Smooth muscle cell (in vitro differentiated cells): ENCODE measurements around the gene ARHGAP23. TPM values are rescaled to one million over a fixed set of nuclear protein-coding genes. Genes with fewer than 3 reads are reported as not detected.
"Not testable (repeated sequence)": the region's sequence is repeated elsewhere in the genome, so short reads cannot be mapped to it uniquely, and the experiment has no call there.

Source experiments
- DNase-seq: peaks from one replicate; lab custom pipeline; 2025; ENCODE audit not compliant: unreplicated experiment; lab: John Stamatoyannopoulos, UW
- H2AFZ ChIP-seq: fragments of 200-600 bp; sonication (generic); 2 replicates; pipeline ENCODE4 v1.6.0; 2016; ENCODE audit warnings: antibody characterized with exemption, low read depth, mild to moderate bottlenecking
- H3F3A ChIP-seq: fragments of 200-600 bp; sonication (generic); 2 replicates; pipeline ENCODE4 v1.6.0; 2017; ENCODE audit warnings: antibody characterized with exemption, low read depth
- H3K27ac ChIP-seq: fragments of 200-600 bp; sonication (generic); 2 replicates; pipeline ENCODE4 v1.5.1; 2016; ENCODE audit warnings: low read depth, mild to moderate bottlenecking
- H3K27me3 ChIP-seq: fragments of 200-600 bp; sonication (generic); 2 replicates; pipeline ENCODE4 v1.6.1; 2016; ENCODE audit warnings: low read depth, mild to moderate bottlenecking
- H3K36me3 ChIP-seq: fragments of 200-600 bp; sonication (generic); 2 replicates; pipeline ENCODE4 v1.5.1; 2016; ENCODE audit warnings: low read depth
- H3K4me1 ChIP-seq: fragments of 200-600 bp; sonication (generic); 2 replicates; pipeline ENCODE4 v1.5.1; 2016; ENCODE audit warnings: low read depth
- H3K4me2 ChIP-seq: fragments of 200-600 bp; sonication (generic); 2 replicates; pipeline ENCODE4 v1.6.0; 2016; ENCODE audit warnings: mild to moderate bottlenecking
- H3K4me3 ChIP-seq: fragments of 200-600 bp; sonication (generic); 2 replicates; pipeline ENCODE4 v1.5.1; 2016; ENCODE audit warnings: mild to moderate bottlenecking
- H3K79me2 ChIP-seq: fragments of 200-600 bp; sonication (generic); 2 replicates; pipeline ENCODE4 v1.6.0; 2016; ENCODE audit warnings: low read depth, mild to moderate bottlenecking
- H3K9ac ChIP-seq: fragments of 200-600 bp; sonication (generic); 2 replicates; pipeline ENCODE4 v1.6.0; 2016; ENCODE audit warnings: low read depth
- H3K9me3 ChIP-seq: fragments of 200-600 bp; sonication (generic); replicated peaks from 2 replicates; pipeline ENCODE4 v1.5.1; 2016; ENCODE audit warnings: low read depth
- H4K20me1 ChIP-seq: fragments of 200-600 bp; sonication (generic); 2 replicates; pipeline ENCODE4 v1.6.0; 2016; ENCODE audit warnings: low read depth
- CTCF ChIP-seq: fragments of 200-600 bp; sonication (generic); IDR thresholded peaks from 2 replicates; pipeline ENCODE4 v1.5.1; 2017; ENCODE audit warnings: borderline replicate concordance, mild to moderate bottlenecking, antibody characterized with exemption; ENCODE audit not compliant: insufficient read depth, poor library complexity, severe bottlenecking
- WGBS: methylation state at CpG from one replicate; pipeline ENCODE4 v1.1.7; 2016; ENCODE audit warnings: low lambda C conversion rate; 5-methylcytosine and 5-hydroxymethylcytosine counted together
- polyA plus RNA-seq: library from polyadenylated mRNA; unstranded; fragments of >200 nt; fragmentation: Nextera tagmentation; extraction: Ambion mirVana; gene quantifications from 2 replicates; pipeline ENCODE4 v1.2.1, GENCODE V29; 2016
- total RNA-seq: library from RNA; depleted of rRNA; stranded (reverse); fragments of >200 nt; gene quantifications from 2 replicates; pipeline ENCODE4 v1.2.3, GENCODE V29; 2014

Gene ARHGAP23
- total and polyA plus RNA-seq, 2 experiments from 2014 or later, result 24.9 to 34.0 TPM

- H3K27ac ChIP-seq, result peak overlapping the region; percentile 20
- no peak for DNase-seq
- H3K9ac ChIP-seq, result no peak overlapping the region
- no peaks in the 10 kb centered on the region for H3F3A ChIP-seq
- 59% methylated on average over 16 of the region's 20 CpGs for WGBS
- peaks cover 12% of the 10 kb centered on the region for H3K79me2 ChIP-seq
- no peak overlapping the region for H3K4me3 ChIP-seq
- peak overlapping the region; percentile 63 for H3K4me2 ChIP-seq
- peaks cover 80% of the 10 kb centered on the region for H4K20me1 ChIP-seq
- no peaks in the 10 kb centered on the region for H3K36me3 ChIP-seq
- no peaks in the 10 kb centered on the region for H3K27me3 ChIP-seq
- TF ChIP-seq CTCF, result no peak
- H3K9me3 ChIP-seq, result no peaks in the 10 kb centered on the region
- no peaks in the 10 kb centered on the region for H3K4me1 ChIP-seq
- no peak overlapping the region for H2AFZ ChIP-seq
These were observed 41.6 kb downstream of the ARHGAP23 start for GRCh38 chr17:38469875-38470274.

- Histone ChIP-seq H4K20me1 (peaks cover 88% of the 10 kb centered on the region), H3K79me2 (peaks cover 11% of the 10 kb centered on the region)
- DNase-seq, H3K4me3 ChIP-seq, H2AFZ ChIP-seq, H3K9me3 ChIP-seq, H3K4me2 ChIP-seq, H3K27ac ChIP-seq, H3F3A ChIP-seq, H3K9ac ChIP-seq, H3K27me3 ChIP-seq, H3K36me3 ChIP-seq, H3K4me1 ChIP-seq: not testable (repeated sequence)
- WGBS, result 90% methylated on average over 8 of the region's 8 CpGs
These were observed 43.0 kb downstream of the ARHGAP23 start for GRCh38 chr17:38471253-38471652.

GRCh38 chr17:38474666-38475065, 46.4 kb downstream of the ARHGAP23 start:
- not testable (repeated sequence) for H3K27me3 ChIP-seq, H2AFZ ChIP-seq, H3K36me3 ChIP-seq, H3K4me1 ChIP-seq, H3K79me2 ChIP-seq, H3K4me3 ChIP-seq, H3K9me3 ChIP-seq, H3K4me2 ChIP-seq, DNase-seq, H3F3A ChIP-seq, H3K9ac ChIP-seq, H3K27ac ChIP-seq
- H4K20me1 ChIP-seq, result peaks cover 72% of the 10 kb centered on the region
- TF ChIP-seq CTCF, result peak; percentile 33
- WGBS, result 74% methylated on average over 8 of the region's 8 CpGs

GRCh38 chr17:38476549-38476948, 48.3 kb downstream of the ARHGAP23 start:
- no peaks in the 10 kb centered on the region for H3K4me1 ChIP-seq
- H3K27ac ChIP-seq, result no peak overlapping the region
- no peak overlapping the region for H3K9ac ChIP-seq
- H4K20me1 ChIP-seq, result peaks cover 53% of the 10 kb centered on the region
- no peaks in the 10 kb centered on the region for H3K79me2 ChIP-seq
- no peaks in the 10 kb centered on the region for H3K36me3 ChIP-seq
- no peaks in the 10 kb centered on the region for H3F3A ChIP-seq
- no peak for TF ChIP-seq CTCF
- WGBS, result 91% methylated on average over 5 of the region's 7 CpGs
- H3K4me3 ChIP-seq, result no peak overlapping the region
- no peak overlapping the region for H2AFZ ChIP-seq
- no peak for DNase-seq
- H3K27me3 ChIP-seq, result no peaks in the 10 kb centered on the region
- H3K4me2 ChIP-seq, result no peak overlapping the region
- no peaks in the 10 kb centered on the region for H3K9me3 ChIP-seq

- peaks cover 45% of the 10 kb centered on the region for H4K20me1 ChIP-seq
- H3K27ac ChIP-seq, H2AFZ ChIP-seq, DNase-seq, H3F3A ChIP-seq, H3K36me3 ChIP-seq, H3K4me3 ChIP-seq, H3K27me3 ChIP-seq, H3K4me2 ChIP-seq, H3K9ac ChIP-seq, H3K9me3 ChIP-seq, H3K79me2 ChIP-seq, H3K4me1 ChIP-seq: not testable (repeated sequence)
- WGBS, result over 99% methylated on average over 28 of the region's 36 CpGs
These were observed 49.2 kb downstream of the ARHGAP23 start for GRCh38 chr17:38477417-38477816.

GRCh38 chr17:38477951-38478350, 49.7 kb downstream of the ARHGAP23 start:
- H3K79me2 ChIP-seq, H3K4me2 ChIP-seq, H3K36me3 ChIP-seq, H2AFZ ChIP-seq, H3K27me3 ChIP-seq, H3K4me1 ChIP-seq, H3F3A ChIP-seq, DNase-seq, H3K9ac ChIP-seq, H3K27ac ChIP-seq, H3K9me3 ChIP-seq, H3K4me3 ChIP-seq: not testable (repeated sequence)
- H4K20me1 ChIP-seq, result peaks cover 42% of the 10 kb centered on the region
- WGBS, result 97% methylated on average over 13 of the region's 13 CpGs
